ENCODE measurements around the gene SLC2A4RG.

Gene SLC2A4RG

GRCh38 chr20:63748934-63749270 lies 9.3 kb downstream of the SLC2A4RG start:
- no peak overlapping the region for H2BK5ac ChIP-seq (ENCODE audit: low read length)
- H4K5ac ChIP-seq (ENCODE audit: low read length), result no peak overlapping the region
- no peak overlapping the region for H3K18ac ChIP-seq (ENCODE audit: low read length)
- no peak overlapping the region for H3K27ac ChIP-seq (ENCODE audit: low read depth, low read length)
- no peaks in the 10 kb centered on the region for H3K79me1 ChIP-seq (ENCODE audit: low read length)
- H3K79me2 ChIP-seq (ENCODE audit: control insufficient read depth, insufficient read depth, low read length), result no peaks in the 10 kb centered on the region
- no peak overlapping the region for H3K9ac ChIP-seq (ENCODE audit: low read length)
- WGBS (ENCODE audit: extremely low coverage, insufficient coverage, low lambda C conversion rate), result no CpG with 5 or more reads among the region's 11 CpGs
- H2AK5ac ChIP-seq (ENCODE audit: low read length), result no peak overlapping the region
- no peak for DNase-seq
- no peaks in the 10 kb centered on the region for H3K36me3 ChIP-seq (ENCODE audit: control insufficient read depth, insufficient read depth, low read length)
- no peak overlapping the region for H2BK15ac ChIP-seq (replicated peaks; ENCODE audit: low read depth)
- no peaks in the 10 kb centered on the region for H3K4me1 ChIP-seq (ENCODE audit: control insufficient read depth, low read depth, low read length)
- no peak overlapping the region for H3K56ac ChIP-seq (ENCODE audit: low read length)
- H3K4ac ChIP-seq (ENCODE audit: low read depth, low read length), result no peak overlapping the region
- H3K4me3 ChIP-seq (ENCODE audit: low read length), result no peak overlapping the region
- no peak overlapping the region for H2BK120ac ChIP-seq (ENCODE audit: low read depth, low read length)
- no peaks in the 10 kb centered on the region for H3K27me3 ChIP-seq (ENCODE audit: insufficient read depth, low read length, poor library complexity)
- no peak overlapping the region for H3K23ac ChIP-seq (ENCODE audit: low read length)
- no peak overlapping the region for H3K4me2 ChIP-seq (ENCODE audit: low read length)
- H4K8ac ChIP-seq (ENCODE audit: low read depth, low read length), result no peak overlapping the region

DNA sequence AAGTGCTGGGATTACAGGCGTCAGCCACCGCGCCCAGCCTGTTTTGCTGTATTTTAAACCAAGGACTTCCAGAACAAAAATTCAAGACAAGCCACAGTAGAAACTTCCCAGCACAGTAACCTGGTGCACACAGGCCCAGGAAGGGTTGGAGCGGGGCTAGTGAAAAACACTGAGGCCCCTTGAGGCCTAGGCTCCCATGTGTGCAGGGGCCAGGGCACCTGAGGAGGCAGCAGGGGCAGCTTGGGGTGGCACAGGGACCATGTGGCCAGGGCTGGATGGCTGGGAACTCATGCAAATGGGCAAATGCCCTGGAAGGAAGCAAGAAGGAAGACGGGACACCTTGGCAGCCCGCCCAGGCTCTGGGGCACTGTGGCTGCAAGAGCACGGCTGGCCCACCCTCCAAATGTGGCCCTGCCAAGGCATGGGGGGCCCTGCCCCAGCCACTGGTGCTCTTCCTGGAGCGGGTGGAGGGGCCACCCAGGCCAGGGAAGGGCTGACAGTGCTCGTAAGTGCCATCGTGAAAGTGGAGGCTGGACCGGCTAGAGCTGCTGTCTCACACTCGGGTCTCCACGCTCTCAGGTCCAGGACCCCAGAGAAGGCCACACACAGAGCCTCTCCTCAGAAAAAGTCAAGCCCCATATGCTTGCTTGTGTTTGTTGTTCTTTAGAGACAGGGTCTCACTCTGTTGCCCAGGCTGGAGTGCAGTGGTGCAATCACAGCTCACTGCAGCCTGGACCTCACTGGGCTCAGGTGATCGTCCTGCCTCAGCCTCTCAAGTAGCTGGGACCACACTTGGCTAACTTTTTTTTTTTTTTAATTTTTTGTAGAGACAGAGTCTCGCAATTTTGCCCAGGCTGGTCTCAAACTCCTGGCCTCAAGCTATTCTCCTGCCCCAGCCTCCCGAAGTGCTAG lies 10.3 kb downstream of the SLC2A4RG start:
- no peak for DNase-seq
- no CpG with 5 or more reads among the region's 16 CpGs for WGBS (ENCODE audit: extremely low coverage, insufficient coverage, low lambda C conversion rate)

DNA sequence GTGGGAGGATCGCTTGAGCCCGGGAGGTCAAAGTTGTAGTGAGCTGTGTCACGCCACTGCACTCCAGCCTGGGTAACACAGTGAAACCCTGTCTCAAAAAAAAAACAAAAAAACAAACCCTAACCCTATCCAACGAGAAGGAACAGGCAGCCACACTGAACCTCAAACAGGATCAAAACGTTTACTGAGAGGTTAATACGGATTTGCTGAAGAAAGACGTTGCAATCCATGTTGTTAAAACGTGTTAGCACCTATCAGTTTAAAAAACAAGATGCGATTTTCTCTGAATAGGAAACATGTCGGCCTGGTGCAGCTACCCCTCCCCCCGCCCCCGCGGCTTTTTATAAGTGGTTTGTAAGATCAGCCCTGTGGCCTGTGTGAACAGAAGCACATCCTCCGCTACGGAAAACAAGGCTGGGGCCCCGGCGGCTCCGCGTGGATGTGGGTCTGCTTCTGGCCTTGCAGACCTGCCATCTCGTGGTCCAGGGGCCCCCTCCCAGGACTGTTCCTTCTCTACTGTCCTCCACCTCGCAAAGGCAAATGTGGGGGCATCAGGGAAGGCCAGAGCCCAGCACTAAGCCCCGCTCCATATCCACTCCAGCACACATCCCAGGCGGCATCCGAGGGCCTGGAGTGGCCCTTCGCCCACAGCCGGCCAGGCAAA lies 11.4 kb downstream of the SLC2A4RG start:
- no peaks in the 10 kb centered on the region for H3K27me3 ChIP-seq (ENCODE audit: insufficient read depth, low read length, poor library complexity)
- no peak overlapping the region for H3K18ac ChIP-seq (ENCODE audit: low read length)
- no peak overlapping the region for H3K4ac ChIP-seq (ENCODE audit: low read depth, low read length)
- no peak overlapping the region for H2BK15ac ChIP-seq (replicated peaks; ENCODE audit: low read depth)
- no peak overlapping the region for H3K4me3 ChIP-seq (ENCODE audit: low read length)
- H3K4me2 ChIP-seq (ENCODE audit: low read length), result no peak overlapping the region
- H3K23ac ChIP-seq (ENCODE audit: low read length), result no peak overlapping the region
- no peak overlapping the region for H2BK120ac ChIP-seq (ENCODE audit: low read depth, low read length)
- peak overlapping the region; percentile 2 for H3K27ac ChIP-seq (ENCODE audit: low read depth, low read length)
- no peak overlapping the region for H2AK5ac ChIP-seq (ENCODE audit: low read length)
- H3K36me3 ChIP-seq (ENCODE audit: control insufficient read depth, insufficient read depth, low read length), result no peaks in the 10 kb centered on the region
- H4K8ac ChIP-seq (ENCODE audit: low read depth, low read length), result no peak overlapping the region
- no peaks in the 10 kb centered on the region for H3K79me1 ChIP-seq (ENCODE audit: low read length)
- no peak overlapping the region for H4K5ac ChIP-seq (ENCODE audit: low read length)
- H3K4me1 ChIP-seq (ENCODE audit: control insufficient read depth, low read depth, low read length), result no peaks in the 10 kb centered on the region
- no peak overlapping the region for H2BK5ac ChIP-seq (ENCODE audit: low read length)
- no peak overlapping the region for H3K9ac ChIP-seq (ENCODE audit: low read length)
- peak overlapping the region; percentile 73 for H3K56ac ChIP-seq (ENCODE audit: low read length)
- no CpG with 5 or more reads among the region's 26 CpGs for WGBS (ENCODE audit: extremely low coverage, insufficient coverage, low lambda C conversion rate)
- no peak for DNase-seq
- no peaks in the 10 kb centered on the region for H3K79me2 ChIP-seq (ENCODE audit: control insufficient read depth, insufficient read depth, low read length)

More for the DNA sequence above, 10.3 kb downstream of the SLC2A4RG start:
- Histone ChIP-seq H3K79me2 (ENCODE audit: control insufficient read depth, insufficient read depth, low read length) (no peaks in the 10 kb centered on the region), H3K27me3 (ENCODE audit: insufficient read depth, low read length, poor library complexity) (no peaks in the 10 kb centered on the region), H2BK15ac (replicated peaks; ENCODE audit: low read depth) (no peak overlapping the region), H3K4me2 (ENCODE audit: low read length) (no peak overlapping the region), H3K4ac (ENCODE audit: low read depth, low read length) (no peak overlapping the region), H3K18ac (ENCODE audit: low read length) (no peak overlapping the region), H3K9ac (ENCODE audit: low read length) (no peak overlapping the region), H2AK5ac (ENCODE audit: low read length) (no peak overlapping the region), H2BK5ac (ENCODE audit: low read length) (no peak overlapping the region), H4K5ac (ENCODE audit: low read length) (no peak overlapping the region), H4K8ac (ENCODE audit: low read depth, low read length) (no peak overlapping the region), H3K23ac (ENCODE audit: low read length) (no peak overlapping the region), H3K4me3 (ENCODE audit: low read length) (no peak overlapping the region), H3K4me1 (ENCODE audit: control insufficient read depth, low read depth, low read length) (no peaks in the 10 kb centered on the region), H3K56ac (ENCODE audit: low read length) (no peak overlapping the region), H3K27ac (ENCODE audit: low read depth, low read length) (no peak overlapping the region), H3K79me1 (ENCODE audit: low read length) (no peaks in the 10 kb centered on the region), H3K36me3 (ENCODE audit: control insufficient read depth, insufficient read depth, low read length) (no peaks in the 10 kb centered on the region), H2BK120ac (ENCODE audit: low read depth, low read length) (no peak overlapping the region)

DNA sequence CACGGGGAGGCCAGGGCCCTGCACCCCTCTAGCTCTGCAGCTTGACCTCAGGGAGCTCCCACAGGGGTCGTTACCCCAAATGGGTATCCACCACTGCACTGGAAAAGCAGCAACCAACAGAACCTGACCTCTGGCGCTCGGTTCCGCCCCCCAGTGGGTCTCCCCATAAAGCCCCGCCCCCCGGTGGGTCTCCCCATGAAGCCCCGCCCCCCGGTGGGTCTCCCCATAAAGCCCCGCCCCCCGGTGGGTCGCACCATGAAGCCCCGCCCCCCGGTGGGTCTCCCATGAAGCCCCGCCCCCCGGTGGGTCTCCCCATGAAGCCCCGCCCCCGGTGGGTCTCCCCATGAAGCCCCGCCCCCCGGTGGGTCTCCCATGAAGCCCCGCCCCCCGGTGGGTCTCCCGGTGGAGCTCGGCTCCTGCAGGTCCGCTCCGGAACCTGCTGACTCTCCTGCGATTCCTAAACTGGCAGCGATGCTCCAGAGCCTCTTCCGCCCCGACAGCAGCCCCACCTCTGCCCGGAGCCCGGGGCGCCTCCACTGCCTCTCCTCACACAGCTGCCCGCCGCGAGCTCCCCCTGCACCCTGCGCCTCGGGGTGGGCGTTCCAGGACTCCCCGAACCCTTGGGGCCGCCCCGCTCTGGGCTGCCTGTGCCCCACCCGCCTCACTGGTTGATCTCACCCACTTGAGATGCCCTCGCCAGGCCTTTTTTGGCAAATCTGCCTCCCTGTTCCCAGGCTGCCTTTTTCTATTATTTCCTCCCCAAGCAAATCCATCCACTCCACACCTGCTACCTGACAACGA lies 12.1 kb downstream of the SLC2A4RG start:
- H3K4me3 ChIP-seq (ENCODE audit: low read length), result no peak overlapping the region

DNA sequence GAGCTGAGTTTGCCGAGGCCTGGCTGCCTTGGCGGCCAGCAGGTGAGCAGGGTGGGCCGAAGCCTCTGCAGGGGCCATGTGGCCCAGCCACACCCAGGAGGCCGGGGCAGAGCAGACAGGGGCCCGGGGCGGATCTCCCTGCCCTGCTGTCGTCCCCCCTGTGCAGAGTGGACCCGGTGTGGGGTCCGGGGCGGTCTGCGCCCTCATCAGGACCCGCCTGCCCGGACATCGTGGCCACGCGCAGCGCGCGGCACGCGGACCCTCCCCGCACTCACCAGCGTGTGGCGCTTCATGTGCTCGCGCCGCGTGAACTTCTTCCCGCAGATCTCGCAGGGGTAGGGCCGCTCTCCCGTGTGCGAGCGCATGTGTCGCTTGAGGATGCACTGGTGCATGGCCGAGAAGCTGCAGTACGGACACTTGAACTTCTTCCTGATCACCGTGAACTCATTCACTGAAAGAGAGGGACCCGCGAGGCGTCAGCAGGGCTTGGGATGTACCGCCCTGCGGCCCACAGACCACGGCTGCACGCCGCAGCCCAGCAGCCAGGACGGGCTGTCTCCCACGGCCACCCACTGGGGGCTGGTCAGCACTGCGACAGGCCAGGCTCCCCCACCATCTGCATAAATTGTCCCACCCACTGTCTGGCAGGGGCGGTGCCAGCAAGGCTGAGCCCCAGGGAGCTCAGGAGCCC lies 13.0 kb downstream of the SLC2A4RG start:
- no peak overlapping the region for H3K23ac ChIP-seq (ENCODE audit: low read length)
- H3K79me1 ChIP-seq (ENCODE audit: low read length), result no peaks in the 10 kb centered on the region
- H3K4ac ChIP-seq (ENCODE audit: low read depth, low read length), result no peak overlapping the region
- no peaks in the 10 kb centered on the region for H3K4me1 ChIP-seq (ENCODE audit: control insufficient read depth, low read depth, low read length)
- H4K8ac ChIP-seq (ENCODE audit: low read depth, low read length), result no peak overlapping the region
- DNase-seq, result no peak
- no peaks in the 10 kb centered on the region for H3K79me2 ChIP-seq (ENCODE audit: control insufficient read depth, insufficient read depth, low read length)
- no peaks in the 10 kb centered on the region for H3K27me3 ChIP-seq (ENCODE audit: insufficient read depth, low read length, poor library complexity)
- H3K4me3 ChIP-seq (ENCODE audit: low read length), result no peak overlapping the region
- H3K18ac ChIP-seq (ENCODE audit: low read length), result no peak overlapping the region
- H2AK5ac ChIP-seq (ENCODE audit: low read length), result no peak overlapping the region
- H3K4me2 ChIP-seq (ENCODE audit: low read length), result no peak overlapping the region
- H2BK5ac ChIP-seq (ENCODE audit: low read length), result no peak overlapping the region
- no CpG with 5 or more reads among the region's 50 CpGs for WGBS (ENCODE audit: extremely low coverage, insufficient coverage, low lambda C conversion rate)
- H3K9ac ChIP-seq (ENCODE audit: low read length), result no peak overlapping the region
- no peak overlapping the region for H3K27ac ChIP-seq (ENCODE audit: low read depth, low read length)
- H2BK15ac ChIP-seq (replicated peaks; ENCODE audit: low read depth), result no peak overlapping the region
- no peaks in the 10 kb centered on the region for H3K36me3 ChIP-seq (ENCODE audit: control insufficient read depth, insufficient read depth, low read length)
- no peak overlapping the region for H2BK120ac ChIP-seq (ENCODE audit: low read depth, low read length)
- H3K56ac ChIP-seq (ENCODE audit: low read length), result no peak overlapping the region
- no peak overlapping the region for H4K5ac ChIP-seq (ENCODE audit: low read length)

More for the DNA sequence above, 12.1 kb downstream of the SLC2A4RG start:
- Histone ChIP-seq H3K36me3 (ENCODE audit: control insufficient read depth, insufficient read depth, low read length) (no peaks in the 10 kb centered on the region), H3K56ac (ENCODE audit: low read length) (peak overlapping the region; percentile 73), H2BK15ac (replicated peaks; ENCODE audit: low read depth) (no peak overlapping the region), H3K18ac (ENCODE audit: low read length) (no peak overlapping the region), H2BK120ac (ENCODE audit: low read depth, low read length) (no peak overlapping the region), H3K79me2 (ENCODE audit: control insufficient read depth, insufficient read depth, low read length) (no peaks in the 10 kb centered on the region), H2BK5ac (ENCODE audit: low read length) (no peak overlapping the region), H3K27ac (ENCODE audit: low read depth, low read length) (peak overlapping the region; percentile 2), H3K27me3 (ENCODE audit: insufficient read depth, low read length, poor library complexity) (no peaks in the 10 kb centered on the region), H3K79me1 (ENCODE audit: low read length) (no peaks in the 10 kb centered on the region), H3K4ac (ENCODE audit: low read depth, low read length) (no peak overlapping the region), H3K9ac (ENCODE audit: low read length) (no peak overlapping the region), H3K4me2 (ENCODE audit: low read length) (no peak overlapping the region), H2AK5ac (ENCODE audit: low read length) (no peak overlapping the region), H3K4me1 (ENCODE audit: control insufficient read depth, low read depth, low read length) (no peaks in the 10 kb centered on the region), H4K8ac (ENCODE audit: low read depth, low read length) (no peak overlapping the region), H4K5ac (ENCODE audit: low read length) (no peak overlapping the region), H3K23ac (ENCODE audit: low read length) (no peak overlapping the region)
- no CpG with 5 or more reads among the region's 45 CpGs for WGBS (ENCODE audit: extremely low coverage, insufficient coverage, low lambda C conversion rate)
- no peak for DNase-seq
